Measurements from ENCODE around the gene CBX4.

The CBX4 gene

DNA sequence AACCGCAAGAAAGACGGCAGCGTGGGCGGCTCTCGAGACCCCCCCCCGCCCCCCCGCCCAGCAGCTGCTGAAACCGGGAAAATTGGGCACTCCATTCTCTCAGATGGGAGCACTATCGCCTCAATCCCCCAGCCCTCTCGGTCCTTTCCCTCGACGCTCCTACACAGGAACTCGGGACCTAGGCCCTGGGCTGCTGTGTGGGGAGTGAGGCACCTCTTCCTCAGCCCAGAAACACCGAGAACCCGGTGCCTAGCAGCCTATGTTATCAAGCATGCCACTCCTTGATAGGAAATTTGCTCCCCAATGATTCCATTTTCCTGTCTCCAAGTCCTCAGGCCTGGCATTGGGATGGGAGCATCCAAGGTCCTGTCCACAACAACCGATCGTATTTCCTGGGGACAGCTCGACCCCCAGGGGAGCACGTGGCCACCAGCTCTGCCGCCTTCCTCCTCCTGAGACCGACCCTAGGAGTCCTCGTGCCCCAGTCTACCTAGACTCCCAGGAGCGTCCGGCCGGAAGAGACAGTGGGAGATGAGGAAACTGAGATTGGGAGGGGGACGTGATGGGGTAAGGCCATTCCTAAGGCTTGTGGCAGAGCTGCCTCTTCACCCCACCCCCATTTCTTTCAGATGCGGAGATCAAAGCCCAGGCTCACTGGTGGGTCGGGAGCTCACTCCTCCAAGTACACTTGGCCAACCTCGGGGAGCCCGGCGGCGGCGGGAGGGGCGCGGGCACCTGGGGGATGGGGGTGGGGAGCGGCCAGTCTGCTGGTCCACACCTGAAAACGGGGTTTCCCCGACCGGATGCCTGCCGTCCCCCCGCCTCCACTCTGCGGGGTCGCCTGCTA, 24.9 kb downstream of the CBX4 start:
- no peak for DNase-seq (ENCODE audit: low read depth in 4 of 4, low spot score in 1 of 4)

DNA sequence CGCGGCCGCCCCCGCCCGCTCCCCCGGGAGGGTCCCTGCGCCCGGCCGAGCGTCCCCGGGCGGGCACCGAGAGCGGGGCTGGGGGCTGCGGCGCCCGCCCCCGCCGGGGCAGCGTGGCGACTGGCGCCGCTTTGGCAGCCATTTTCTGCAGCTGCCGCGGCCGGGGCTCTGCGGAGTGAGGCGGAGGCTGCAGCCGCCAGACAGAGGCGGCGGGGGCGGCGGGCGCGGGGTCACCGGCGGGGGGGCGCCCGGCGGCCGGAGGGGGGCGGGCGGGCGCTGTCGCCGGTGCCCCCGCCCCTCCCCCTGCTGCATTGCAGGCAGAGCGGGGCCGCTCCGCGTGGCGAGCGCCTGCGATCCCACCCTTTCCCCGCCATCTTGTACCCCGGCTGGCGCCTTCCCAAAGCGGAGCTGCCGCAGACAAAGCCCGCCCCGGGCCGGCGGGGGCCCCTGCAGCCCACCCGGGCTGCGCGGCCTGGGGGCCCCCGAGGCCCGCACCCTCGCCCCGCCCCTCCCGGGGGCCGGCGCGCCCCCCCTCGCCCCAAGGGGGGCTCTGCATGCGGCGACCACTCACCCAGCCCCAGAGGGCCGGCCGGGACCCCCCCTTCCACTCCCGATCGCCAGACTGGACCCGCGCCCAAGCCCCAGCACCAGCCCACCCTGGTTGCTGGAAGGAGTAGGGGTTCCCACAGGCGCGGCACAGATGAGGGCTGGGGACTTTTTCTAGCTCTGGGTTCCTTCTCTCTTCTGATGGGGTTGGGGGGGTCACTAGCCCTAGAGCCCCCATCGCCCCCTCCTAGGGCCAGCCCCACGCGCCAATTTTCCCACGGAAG, 25.7 kb downstream of the CBX4 start:
- DNase-seq (ENCODE audit: low read depth in 4 of 4, low spot score in 1 of 4): no peak

DNA sequence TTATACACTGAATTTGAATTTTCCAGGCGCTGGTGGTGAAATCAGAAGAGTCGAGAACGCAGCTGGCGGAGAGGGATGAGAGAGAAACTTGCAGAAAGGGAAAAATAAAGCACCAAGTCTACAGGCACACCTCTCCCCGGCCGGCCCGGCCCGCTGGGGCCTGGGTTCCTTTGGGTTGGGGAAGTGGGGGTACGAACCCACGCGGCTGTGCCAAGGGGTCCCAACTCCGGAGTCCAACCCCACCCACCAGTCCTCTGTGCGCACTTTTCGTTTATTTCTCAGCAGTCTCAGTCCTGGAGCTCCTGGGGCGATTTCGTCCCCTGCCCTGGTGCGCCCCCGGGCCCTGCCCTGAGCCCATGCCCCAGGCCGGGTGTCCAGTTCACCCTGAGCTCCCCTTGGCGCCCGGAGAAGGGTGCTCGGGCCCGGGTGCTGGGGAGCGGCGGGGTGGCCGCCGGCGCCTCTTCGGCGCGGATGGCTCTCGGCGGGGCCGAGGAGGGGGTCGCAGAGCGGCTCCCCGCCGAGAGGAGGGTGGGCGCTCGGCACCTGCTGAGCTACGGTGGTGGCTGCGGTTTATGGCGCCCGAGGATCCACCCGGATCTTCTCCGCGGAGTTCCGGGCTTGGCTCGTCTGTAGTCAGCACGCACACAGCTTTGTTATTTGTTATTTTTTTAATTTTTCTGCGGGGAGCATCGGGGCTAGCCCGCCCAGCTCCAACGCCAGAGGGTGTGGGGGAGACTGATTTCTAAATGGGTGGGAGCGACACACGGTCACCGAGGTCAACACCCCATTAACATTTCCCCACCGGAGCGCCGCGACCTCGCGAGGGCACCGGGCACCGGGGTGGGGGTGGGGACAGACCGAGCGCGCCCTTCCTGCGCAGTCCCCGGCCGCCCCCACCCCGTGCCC, 26.6 kb downstream of the CBX4 start:
- DNase-seq (ENCODE audit: low read depth in 4 of 4, low spot score in 1 of 4): no peak

DNA sequence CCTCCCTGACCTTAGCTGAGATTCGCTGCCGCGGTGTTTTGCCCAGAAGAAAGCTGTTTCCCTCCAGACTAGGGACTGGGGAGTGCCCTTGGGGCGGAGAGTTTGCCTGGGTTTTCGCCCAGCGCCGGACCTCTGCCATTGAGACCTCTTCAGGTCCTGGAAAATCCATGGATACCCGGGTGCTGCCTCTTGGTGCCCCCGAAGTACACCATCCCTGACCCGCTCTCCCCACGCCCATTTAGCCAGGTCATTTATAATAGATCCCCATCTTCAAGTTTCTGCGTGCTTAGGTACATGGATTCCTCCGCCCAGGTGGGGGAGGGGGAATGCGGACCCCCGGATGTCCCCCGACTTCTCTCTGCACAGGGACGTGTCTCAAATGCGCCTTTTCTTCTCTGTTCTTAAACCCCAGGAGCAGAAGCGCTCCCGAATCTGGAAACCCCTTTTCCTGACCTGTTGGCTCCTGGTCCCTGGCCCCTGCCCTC, 27.3 kb downstream of the CBX4 start:
- DNase-seq (ENCODE audit: low read depth in 4 of 4, low spot score in 1 of 4): no peak

DNA sequence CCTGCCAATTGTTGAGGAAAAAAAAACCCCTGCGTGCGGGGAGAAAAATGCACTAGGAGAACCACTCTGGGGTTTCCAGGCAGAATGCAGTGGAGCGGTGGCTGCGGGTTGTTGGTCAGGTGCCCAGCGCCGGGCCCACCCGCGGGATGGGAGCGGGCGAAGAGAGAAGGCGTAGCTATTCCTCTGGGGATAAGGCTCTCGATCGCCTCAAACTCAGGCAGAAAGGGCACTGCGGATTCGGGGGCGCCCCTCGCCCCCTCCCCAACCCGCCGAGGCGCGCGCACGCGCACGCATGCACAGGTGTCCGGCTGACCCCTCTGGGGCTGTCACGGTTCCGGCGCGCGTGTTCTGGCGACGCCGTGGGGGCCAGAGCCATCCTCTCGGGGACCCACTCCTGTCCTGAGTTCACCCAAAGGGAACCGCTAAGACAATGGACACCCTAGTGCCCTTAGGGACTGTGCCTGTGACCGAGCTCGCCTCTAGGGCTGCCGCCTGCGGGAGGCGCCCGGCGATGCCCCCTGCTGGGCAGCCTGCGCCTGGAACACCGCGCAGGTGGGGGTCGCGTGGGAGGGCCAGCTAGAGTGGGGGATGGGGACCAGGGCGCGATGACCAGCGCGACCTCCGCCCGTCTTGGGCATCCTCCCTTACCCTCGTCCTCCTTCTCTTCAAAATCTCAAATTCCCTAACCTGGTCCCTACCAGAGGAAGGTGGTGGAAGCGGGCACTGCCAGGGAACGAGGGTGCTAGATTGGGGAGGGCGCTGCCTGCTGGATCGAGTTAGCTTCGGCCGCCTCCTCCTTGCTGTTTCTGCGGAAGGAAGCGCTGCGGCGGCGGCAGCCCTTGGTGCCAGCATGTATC, 28.0 kb downstream of the CBX4 start:
- no peak for DNase-seq (ENCODE audit: low read depth in 4 of 4, low spot score in 1 of 4)

DNA sequence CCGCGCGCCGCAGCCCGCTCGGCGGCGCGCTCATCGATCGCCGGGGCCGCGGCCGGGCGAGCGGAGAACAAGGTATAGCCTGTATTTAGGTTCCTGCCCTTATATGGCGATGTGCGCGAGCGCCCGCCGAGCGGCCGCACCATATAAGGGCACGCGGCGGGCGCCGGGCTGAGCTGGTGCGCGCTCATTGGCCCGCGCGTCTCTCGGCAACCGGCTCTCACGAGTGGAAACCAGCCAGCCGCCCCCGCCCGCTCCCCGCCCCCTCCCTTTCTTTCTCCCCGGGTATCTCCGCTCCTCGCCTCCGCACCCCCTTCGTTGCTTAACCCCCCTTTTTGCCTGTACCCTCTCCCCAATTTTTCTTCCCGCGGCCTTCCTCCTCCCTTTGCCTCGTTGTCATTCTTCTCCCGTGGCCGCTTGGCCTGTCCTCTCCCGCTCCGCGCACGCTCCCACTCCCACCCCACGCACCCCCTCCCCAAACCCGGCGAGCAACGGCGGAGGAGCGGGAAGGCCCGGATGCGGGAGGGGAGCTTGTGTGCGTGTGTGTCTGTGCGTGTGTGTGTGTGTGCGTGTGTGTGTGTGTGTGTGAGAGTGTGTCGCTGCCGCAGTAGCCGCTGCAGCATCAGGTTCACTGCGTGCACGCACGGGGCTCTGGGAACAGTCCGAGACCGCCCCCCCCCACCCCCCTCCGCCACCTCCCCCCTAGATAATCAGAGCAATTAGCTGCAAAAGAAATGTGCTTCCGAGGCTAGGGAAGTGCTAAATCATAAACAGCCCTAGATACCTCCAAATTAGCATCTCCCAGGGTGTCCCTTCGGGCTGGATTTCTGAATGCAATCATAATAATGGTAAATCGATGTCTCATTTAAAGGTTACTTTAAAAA, 28.9 kb downstream of the CBX4 start:
- peak; percentile 40 to 71 (median 56) for DNase-seq (ENCODE audit: low read depth in 4 of 4, low spot score in 1 of 4)

DNA sequence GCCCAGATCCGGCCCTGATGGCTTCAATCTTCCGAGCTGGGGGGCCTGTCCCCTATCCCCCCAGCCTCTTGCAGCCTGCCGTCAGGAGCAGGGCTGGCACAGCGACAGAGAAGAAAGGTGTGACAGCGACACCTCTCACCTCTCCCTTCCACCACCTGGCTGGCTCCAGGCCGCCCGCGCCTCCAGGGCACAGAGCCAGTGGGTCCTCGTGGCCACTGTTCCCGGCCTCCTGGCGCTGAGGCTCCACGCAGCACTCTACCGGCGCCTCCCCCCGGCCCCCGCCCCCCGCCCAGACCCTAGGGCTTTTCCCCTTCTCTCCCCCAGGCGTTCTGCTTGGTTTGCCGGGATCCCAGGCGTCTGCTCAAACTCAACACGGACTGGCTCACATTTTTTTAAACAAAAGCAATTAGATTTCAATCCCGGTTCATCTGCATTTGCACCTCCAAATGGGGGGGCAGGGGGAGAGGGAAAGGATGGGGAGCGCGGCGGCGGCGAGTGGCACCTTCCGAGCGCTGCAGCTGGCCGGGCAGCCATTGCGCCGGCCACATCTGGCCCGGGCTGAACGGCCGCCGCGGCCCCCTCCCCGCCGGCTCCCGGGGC, 29.6 kb downstream of the CBX4 start:
- no peak for DNase-seq (ENCODE audit: low read depth in 4 of 4, low spot score in 1 of 4)

DNA sequence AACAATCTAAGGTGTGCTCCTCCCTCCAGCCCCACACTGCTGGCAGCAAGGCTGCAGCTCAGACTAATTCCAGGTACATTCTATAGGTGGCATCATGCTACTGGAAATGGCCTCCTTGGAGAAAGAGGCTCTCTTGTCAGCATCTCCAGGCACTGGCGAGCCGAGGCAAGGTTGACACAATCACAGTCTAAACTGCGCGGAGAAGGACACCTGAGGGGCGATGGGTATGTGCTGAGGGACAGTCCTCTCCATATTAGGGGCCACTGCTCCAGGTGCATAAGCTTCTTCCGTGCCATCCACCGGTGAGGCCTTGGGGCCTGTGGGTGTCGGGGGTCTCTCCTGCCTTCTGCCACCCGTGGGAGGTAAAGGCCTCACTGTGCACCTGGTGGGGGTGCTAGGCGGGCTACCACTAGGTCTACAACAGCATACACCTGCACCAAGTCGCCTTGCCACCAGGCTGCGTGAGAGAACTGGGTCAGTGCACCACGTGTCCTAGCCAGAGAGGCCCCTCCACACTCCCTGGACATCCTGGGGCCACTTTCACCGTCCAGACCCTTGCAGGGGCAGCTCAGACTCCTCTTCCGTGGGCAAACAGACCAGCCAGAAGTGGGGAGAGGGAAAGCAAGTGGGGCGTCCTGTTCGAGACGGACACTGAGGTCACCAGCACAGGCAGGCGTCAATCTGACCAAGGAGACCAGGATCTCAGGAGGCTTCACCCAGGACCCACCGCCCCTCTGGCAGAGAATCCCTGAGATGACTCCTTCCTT, 30.3 kb downstream of the CBX4 start:
- DNase-seq (ENCODE audit: low read depth in 4 of 4, low spot score in 1 of 4): no peak

DNA sequence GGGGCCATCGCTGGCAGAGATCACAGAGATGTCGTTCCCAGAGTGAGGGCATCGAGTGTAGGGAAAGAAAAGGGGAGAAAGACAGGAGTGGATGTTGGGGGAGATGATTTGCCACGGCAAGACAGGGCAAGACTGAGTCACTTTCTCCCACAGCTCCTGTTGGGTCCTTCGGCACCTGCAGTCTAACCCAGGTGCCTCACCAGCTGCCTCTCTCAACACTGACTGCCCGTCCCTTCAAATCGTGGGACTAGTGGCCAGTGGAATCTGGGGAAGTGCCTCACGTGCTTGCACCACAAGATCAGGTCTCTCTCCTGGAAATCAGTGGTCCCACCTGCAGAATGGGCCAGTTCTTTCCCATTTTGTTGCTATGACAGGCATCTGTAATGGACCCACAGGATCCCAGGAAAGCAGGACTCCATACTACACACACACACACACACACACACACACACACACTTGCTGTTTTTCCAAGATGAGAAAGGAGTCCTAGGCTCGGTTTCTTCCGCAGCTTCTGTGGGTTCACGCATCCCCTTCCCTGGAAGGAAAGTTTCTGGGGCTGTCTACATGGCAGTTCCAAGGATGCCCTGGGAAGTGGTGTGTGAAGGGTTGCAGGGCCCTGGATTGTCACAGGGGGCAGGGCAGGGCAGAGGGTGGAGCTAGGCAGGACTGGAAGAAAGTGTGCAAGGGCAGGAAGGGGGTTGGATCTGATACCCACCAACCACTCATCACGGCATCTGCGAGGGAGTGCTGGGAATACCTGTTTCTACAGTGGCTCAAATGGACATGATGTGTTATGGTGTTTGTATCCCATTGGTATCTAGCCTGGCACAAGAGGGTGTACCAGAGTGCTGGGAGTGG, 32.1 kb downstream of the CBX4 start:
- no peak for DNase-seq (ENCODE audit: low read depth in 4 of 4, low spot score in 1 of 4)

DNA sequence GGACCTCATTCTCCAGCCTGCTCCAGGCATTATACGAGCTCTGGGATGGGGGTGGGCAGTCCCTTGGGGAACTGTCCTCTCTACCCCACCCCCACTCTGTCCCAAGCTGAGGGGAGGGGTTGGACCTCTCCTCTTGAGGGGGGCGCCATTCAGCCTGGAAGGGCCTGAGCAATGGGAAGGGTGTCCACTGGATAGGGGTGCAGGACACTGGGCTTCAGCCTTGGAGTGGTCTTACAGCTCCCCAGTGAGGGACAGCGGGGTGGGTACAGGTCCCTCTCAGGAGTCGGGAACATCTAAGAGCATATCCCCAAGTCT, 32.8 kb downstream of the CBX4 start:
- DNase-seq (ENCODE audit: low read depth in 4 of 4, low spot score in 1 of 4): no peak

DNA sequence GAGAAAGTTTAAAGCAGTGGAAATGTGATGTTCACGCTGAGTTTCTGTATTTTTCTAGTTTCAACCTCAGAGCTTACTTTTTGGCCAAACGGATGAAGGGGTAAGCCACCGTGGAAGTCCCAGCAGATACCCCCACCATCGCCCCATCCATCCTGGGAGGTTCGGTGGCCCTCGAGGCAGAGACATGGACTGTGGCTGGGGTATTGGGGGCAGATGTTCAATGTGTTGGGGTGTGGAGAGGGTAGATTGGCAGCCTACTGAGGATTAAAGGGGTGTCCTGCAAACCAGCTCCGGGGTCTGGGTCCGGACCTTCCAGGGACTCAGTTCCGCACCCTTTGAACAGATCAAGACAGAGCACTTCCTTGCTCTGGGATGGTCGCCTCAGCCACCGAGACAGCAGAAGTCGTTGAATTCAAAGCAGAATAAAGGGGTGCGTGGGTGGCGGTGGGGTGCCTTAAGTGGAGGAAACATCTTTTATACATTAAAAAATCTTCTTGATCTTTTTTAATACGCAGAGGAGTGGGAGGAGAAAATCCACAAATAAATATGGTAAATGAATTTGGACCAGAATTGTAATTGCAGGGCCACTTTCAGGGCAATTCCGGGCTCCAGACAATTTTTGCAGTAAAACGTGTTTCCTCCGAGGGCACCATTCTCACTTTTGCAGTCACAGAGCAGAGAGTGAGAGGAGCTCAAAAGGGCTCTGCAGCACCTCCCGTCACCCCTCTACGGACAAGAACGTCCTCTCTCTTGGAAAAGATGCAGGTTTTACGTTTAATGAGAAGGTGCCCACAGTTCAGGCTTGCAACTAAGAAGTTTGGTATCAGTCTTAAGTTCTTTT, 34.2 kb downstream of the CBX4 start:
- DNase-seq (ENCODE audit: low read depth in 4 of 4, low spot score in 1 of 4): no peak

DNA sequence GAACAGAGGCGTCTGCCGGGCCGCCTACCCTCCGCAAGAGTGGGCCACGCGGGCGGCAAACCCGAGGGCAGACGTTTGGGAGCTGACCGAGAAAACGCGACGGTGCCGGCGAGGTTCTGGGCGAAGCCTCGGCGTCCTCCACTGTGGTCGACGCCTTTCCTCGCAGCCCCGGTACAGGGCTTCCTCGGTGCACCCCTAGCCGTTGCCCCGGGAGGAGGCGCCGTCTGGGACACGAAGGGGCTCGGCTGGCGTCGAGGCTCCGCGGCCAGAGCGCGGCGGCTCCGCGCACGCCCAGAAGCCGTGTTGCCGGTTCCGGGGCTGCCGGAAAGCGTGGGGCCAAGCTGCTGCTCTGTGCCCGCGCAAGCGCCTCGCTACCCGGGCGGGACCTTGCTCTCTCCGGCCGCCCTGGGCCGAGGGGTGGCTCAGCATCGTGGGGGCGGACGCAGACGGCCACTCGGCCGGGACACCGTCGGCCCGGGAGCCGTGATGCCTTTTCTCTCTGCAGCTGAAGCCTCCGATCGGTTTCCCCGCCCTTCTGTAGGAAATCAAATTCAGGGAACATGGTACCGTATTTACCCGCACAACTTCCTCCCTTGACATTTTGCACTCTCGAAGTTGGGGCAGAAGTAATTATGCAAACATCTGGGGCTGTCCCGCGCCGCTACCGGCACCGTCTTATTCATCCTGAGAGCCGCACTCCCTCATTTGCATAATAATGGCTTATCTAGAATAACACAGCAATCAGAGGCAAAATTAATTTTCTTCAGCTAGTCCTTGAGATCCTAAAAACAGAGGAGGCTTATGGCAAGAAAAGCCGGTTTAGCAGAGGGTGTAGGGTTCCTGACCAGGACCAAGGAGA, 35.0 kb downstream of the CBX4 start:
- peak; percentile 45 to 65 (median 58) for DNase-seq (ENCODE audit: low read depth in 4 of 4, low spot score in 1 of 4)

DNA sequence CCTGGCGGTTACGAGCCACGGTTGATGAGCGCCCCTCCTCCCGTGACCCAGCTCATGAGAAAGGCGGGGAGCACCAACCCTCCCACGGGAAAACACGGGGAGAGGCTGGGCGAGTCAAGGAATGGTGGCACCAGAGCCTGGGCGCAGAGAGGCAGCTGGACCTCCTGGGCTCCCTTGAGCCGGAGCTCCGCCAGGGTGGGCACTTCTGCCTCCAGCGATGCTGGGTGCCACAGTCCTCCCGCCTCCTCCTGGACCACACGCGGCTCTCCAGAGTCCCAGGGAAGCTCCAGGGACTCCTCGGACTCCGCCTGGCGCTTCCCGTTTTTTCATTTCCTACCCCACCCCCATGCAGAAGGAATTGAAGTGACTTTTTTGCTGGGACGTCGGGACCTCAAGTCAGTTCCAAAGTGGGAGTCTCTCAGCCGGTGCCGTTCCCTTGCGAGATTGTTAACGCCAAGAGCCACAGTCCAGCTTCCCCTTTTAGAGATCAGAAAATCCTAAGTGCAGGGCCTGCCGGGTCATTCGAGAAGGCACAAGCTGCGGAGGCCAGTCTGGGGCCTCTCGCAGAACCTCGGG, 35.7 kb downstream of the CBX4 start:
- DNase-seq (ENCODE audit: low read depth in 4 of 4, low spot score in 1 of 4): no peak

DNA sequence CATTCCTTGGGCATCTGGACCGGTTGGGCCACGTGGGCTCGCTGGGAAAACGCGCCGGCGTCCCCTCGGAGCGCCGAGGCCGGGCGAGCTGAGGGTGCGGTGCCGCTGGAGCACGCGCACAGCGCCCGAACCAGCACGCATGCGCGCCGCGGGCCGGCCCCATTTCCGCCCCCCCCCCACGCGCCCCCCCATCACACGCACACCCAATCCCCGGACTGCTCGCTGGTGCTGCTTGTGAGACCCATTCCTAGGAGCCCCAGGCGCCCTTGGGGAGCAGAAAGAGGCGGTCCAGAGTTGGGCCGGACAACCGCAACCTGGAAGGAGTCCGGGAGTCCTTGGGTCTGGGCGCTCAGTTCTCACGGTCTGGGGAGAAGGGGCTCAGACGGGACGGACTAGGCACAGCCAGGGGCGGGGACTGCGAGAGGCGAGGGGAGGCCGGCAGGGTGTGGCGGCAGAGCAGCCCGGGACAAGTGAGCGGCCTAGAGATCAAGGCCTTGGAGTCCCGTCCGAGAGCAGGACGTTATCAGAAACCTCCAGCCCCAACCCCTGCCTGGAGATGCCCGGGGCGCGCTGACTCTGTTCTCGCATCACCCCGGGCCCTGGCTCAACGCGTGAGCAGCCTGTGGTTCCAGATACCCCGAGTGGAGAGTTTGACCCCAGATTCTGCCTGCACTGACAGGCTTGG, 36.4 kb downstream of the CBX4 start:
- no peak for DNase-seq (ENCODE audit: low read depth in 4 of 4, low spot score in 1 of 4)

All from stimulated activated CD4-positive, alpha-beta T cell treated with anti-CD3 and anti-CD28 coated beads, Interleukin-1b, Interleukin-23, amount 100 ng/mL, for 24 hours (primary cell).